T1000 (cell line): ENCODE results near the gene DTNA.

Source experiments
- DNase-seq: peaks from one replicate; lab custom pipeline; 2025; ENCODE audit warnings: mixed read lengths; lab: John Stamatoyannopoulos, UW

DTNA gene

DNA sequence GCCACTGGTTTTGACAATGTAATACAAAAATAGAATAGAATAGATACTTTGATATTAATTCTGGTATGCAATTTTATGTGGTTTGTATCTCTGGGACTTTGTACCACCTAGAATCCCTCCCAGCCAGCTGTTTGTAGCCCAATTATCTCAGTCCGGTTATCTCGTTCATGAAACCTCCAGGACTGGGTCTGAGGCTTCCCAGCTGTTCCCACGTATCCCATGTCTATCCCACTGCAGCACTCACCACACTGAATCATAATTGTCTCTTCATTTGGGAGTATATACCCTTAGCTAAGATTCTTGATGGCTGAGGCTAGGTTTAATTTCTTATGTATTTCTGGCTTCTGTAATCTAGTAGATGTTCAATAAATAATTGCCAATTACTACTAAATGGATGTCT, 226.7 kb downstream of the DTNA start:
- no peak for DNase-seq

- no peak for DNase-seq
These were observed 228.0 kb downstream of the DTNA start for GRCh38 chr18:34938090-34938489.
